Right ventricle myocardium inferior (tissue), 1 donor: ENCODE results near the gene ACOXL. TPM values are rescaled to one million over a fixed set of nuclear protein-coding genes. Genes with fewer than 3 reads are reported as not detected.

Source experiments
- ATAC-seq: fragments of 200-7000 bp; cut with Tn5 transposase; one replicate; pipeline ENCODE4 v1.9.1; 2020; ENCODE audit warnings: mild to moderate bottlenecking, moderate library complexity
- DNase-seq: peaks from one replicate; pipeline ENCODE4 v3.0.0; 2021; ENCODE audit errors: missing footprints
- intact Hi-C: fragments of 100-400 bp; cut with DNase I; formaldehyde crosslinking; loops from one replicate; pipeline ENCODE4 v1.11.0; 2022
- total RNA-seq: library from RNA; stranded (reverse); fragmentation: NEBNext Ultra II Directional; extraction: Animal tissue kit (Norgen Biotek cat#: 25700); gene quantifications from one replicate; pipeline ENCODE4 v1.2.1, GENCODE V29; 2021
- donor health status: DM: no; HTN: yes; CAD: no; lungs with severe emphysema.

ACOXL gene
- total RNA-seq, 1 donor from 2014 or later: not detected

GRCh38 chr2:110877031-110877827, 144.9 kb downstream of the ACOXL start:
- ATAC-seq (no peak), DNase-seq (no peak)
- intact Hi-C loops: no loop called here

- DNase-seq: no peak
- intact Hi-C loops: no loop called here
- ATAC-seq: no peak
Measured at GRCh38 chr2:110878150-110878549, 145.8 kb downstream of the ACOXL start.

- ATAC-seq (no peak), DNase-seq (no peak)
- intact Hi-C loops: no loop called here
Measured at GRCh38 chr2:110881908-110882307, 149.5 kb downstream of the ACOXL start.

GRCh38 chr2:110883406-110883805, 151.0 kb downstream of the ACOXL start:
- DNase-seq (no peak), ATAC-seq (no peak)
- intact Hi-C loops: no loop called here

- ATAC-seq: no peak
- intact Hi-C loops: no loop called here
Measured at GRCh38 chr2:110885256-110885655, 152.9 kb downstream of the ACOXL start.

GRCh38 chr2:110886826-110887573, 154.6 kb downstream of the ACOXL start:
- ATAC-seq (no peak), DNase-seq (no peak)
- intact Hi-C loops: no loop called here

More at GRCh38 chr2:110885256-110885655, 152.9 kb downstream of the ACOXL start:
- no peak for DNase-seq

- intact Hi-C loops: no loop called here
- DNase-seq (no peak), ATAC-seq (no peak)
Measured at GRCh38 chr2:110888411-110888810, 156.0 kb downstream of the ACOXL start.

- ATAC-seq (no peak), DNase-seq (no peak)
- intact Hi-C loops: no loop called here
Measured at GRCh38 chr2:110891626-110892025, 159.3 kb downstream of the ACOXL start.

GRCh38 chr2:110896226-110896625, 163.9 kb downstream of the ACOXL start:
- no peak for ATAC-seq
- intact Hi-C loops: no loop called here

GRCh38 chr2:110897966-110898365, 165.6 kb downstream of the ACOXL start:
- ATAC-seq (no peak), DNase-seq (no peak)
- intact Hi-C loops: no loop called here

More at GRCh38 chr2:110896226-110896625, 163.9 kb downstream of the ACOXL start:
- DNase-seq: no peak

- DNase-seq: no peak
- ATAC-seq: no peak
- intact Hi-C loops: no loop called here
Measured at GRCh38 chr2:110900191-110900590, 167.8 kb downstream of the ACOXL start.

- ATAC-seq (no peak), DNase-seq (no peak)
- intact Hi-C loops: no loop called here
Measured at GRCh38 chr2:110903548-110903947, 171.2 kb downstream of the ACOXL start.

- ATAC-seq (no peak), DNase-seq (no peak)
- intact Hi-C loops: no loop called here
Measured at GRCh38 chr2:110904116-110904778, 171.9 kb downstream of the ACOXL start.

GRCh38 chr2:110904779-110905148, 172.4 kb downstream of the ACOXL start:
- intact Hi-C loops: no loop called here
- ATAC-seq (no peak), DNase-seq (no peak)

- no peak for DNase-seq
- no peak for ATAC-seq
- intact Hi-C loops: no loop called here
Measured at GRCh38 chr2:110905217-110905616, 172.8 kb downstream of the ACOXL start.

- no peak for DNase-seq
- intact Hi-C loops: no loop called here
- no peak for ATAC-seq
Measured at GRCh38 chr2:110906613-110907298, 174.4 kb downstream of the ACOXL start.

GRCh38 chr2:110909501-110909900, 177.1 kb downstream of the ACOXL start:
- ATAC-seq: no peak
- no peak for DNase-seq
- intact Hi-C loops: no loop called here

GRCh38 chr2:110910423-110910822, 178.1 kb downstream of the ACOXL start:
- no peak for DNase-seq
- no peak for ATAC-seq
- intact Hi-C loops: no loop called here

GRCh38 chr2:110919738-110920137, 187.4 kb downstream of the ACOXL start:
- DNase-seq: no peak
- no peak for ATAC-seq
- intact Hi-C loops: no loop called here
